DOHH2 (cell line): ENCODE results near the gene ACADM.

Source experiments
- H3F3A ChIP-seq: fragments of 200-600 bp; sonication (generic), shearing (Covaris generic); 2 replicates; pipeline ENCODE4 v1.6.0; 2016; ENCODE audit warnings: antibody characterized with exemption, mild to moderate bottlenecking; ENCODE audit not compliant: control insufficient read depth, insufficient read depth
- H3K27ac ChIP-seq: fragments of 200-600 bp; sonication (generic); 2 replicates; pipeline ENCODE4 v1.5.1; 2014; ENCODE audit warnings: low read depth, mild to moderate bottlenecking, low read length, moderate library complexity
- H3K27me3 ChIP-seq: fragments of 200-600 bp; sonication (generic); 2 replicates; pipeline ENCODE4 v1.6.1; 2014; ENCODE audit warnings: mild to moderate bottlenecking, low read length, mixed read lengths; ENCODE audit not compliant: control insufficient read depth
- H3K36me3 ChIP-seq: fragments of 200-600 bp; sonication (generic); 2 replicates; pipeline ENCODE4 v1.6.1; 2014; ENCODE audit warnings: mild to moderate bottlenecking, low read length, moderate library complexity, mixed read lengths; ENCODE audit not compliant: control insufficient read depth
- H3K4me1 ChIP-seq: fragments of 200-600 bp; sonication (generic); 2 replicates; pipeline ENCODE4 v1.6.1; 2014; ENCODE audit warnings: mild to moderate bottlenecking, low read length, mixed read lengths; ENCODE audit not compliant: control insufficient read depth
- H3K4me2 ChIP-seq: fragments of 200-600 bp; sonication (generic); 2 replicates; pipeline ENCODE4 v1.6.0; 2014; ENCODE audit warnings: mild to moderate bottlenecking, low read length, moderate library complexity
- H3K4me3 ChIP-seq: fragments of 200-600 bp; sonication (generic); 2 replicates; pipeline ENCODE4 v1.5.1; 2014; ENCODE audit warnings: mild to moderate bottlenecking, low read length, mixed read lengths
- H3K79me2 ChIP-seq: fragments of 200-600 bp; sonication (generic); 2 replicates; pipeline ENCODE4 v1.6.1; 2014; ENCODE audit warnings: mild to moderate bottlenecking, low read length, mixed read lengths; ENCODE audit not compliant: control insufficient read depth
- H3K9me2 ChIP-seq: fragments of 200-600 bp; sonication (generic); replicated peaks from 2 replicates; pipeline ENCODE4 v1.6.1; 2014; ENCODE audit warnings: mild to moderate bottlenecking, low read length, mixed read lengths; ENCODE audit not compliant: control insufficient read depth
- H3K9me3 ChIP-seq: fragments of 200-600 bp; sonication (generic); 2 replicates; pipeline ENCODE4 v1.6.1; 2014; ENCODE audit warnings: antibody characterized with exemption, low read length, mixed read lengths; ENCODE audit not compliant: control insufficient read depth, insufficient read depth
- H4K20me1 ChIP-seq: fragments of 200-600 bp; sonication (generic); 2 replicates; pipeline ENCODE4 v1.6.0; 2014; ENCODE audit warnings: low read depth, mild to moderate bottlenecking, antibody characterized with exemption, low read length, moderate library complexity; ENCODE audit not compliant: control insufficient read depth, insufficient read depth
- EZH2phosphoT487 ChIP-seq: fragments of 200-600 bp; sonication (generic); IDR thresholded peaks from 2 replicates; pipeline ENCODE4 v1.6.1; 2017; ENCODE audit warnings: borderline replicate concordance, mild to moderate bottlenecking, antibody characterized with exemption, low read length, moderate library complexity, mixed read lengths
- TF ChIP-seq, protein P1 (sequence below): fragments of 200-600 bp; sonication (generic); IDR thresholded peaks from one replicate; pipeline ENCODE4 v1.5.1; 2014; ENCODE audit warnings: antibody characterized with exemption, mild to moderate bottlenecking, low read depth, low read length; ENCODE audit not compliant: poor library complexity, severe bottlenecking

ACADM gene

DNA sequence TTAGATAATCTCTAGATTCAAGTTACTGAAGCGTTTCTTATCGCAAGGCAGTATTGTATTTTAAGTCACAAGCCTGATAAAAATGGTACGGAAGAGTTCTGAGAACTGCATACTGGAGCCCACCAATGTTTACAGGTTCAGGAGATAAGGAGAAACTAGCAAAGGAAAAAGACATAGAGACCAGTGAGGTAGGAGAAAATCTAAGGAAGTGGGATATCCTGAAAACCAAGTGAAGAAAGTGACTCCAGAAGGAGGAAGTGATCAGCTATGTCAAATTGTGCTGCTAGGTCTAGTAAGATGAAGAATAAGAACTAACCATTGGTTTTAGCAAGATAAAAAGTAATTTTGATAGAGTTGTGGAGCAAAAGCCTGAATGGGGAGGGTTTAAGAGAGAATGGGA lies 31.0 kb upstream of the ACADM start:
- Histone ChIP-seq H3K36me3 (no peaks in the 10 kb centered on the region), H3F3A (no peaks in the 10 kb centered on the region), H3K27me3 (peaks cover 2% of the 10 kb centered on the region; the same call in 1 of the 2 replicates), H3K27ac (no peak overlapping the region), H3K4me3 (no peak overlapping the region), H3K79me2 (no peaks in the 10 kb centered on the region), H4K20me1 (no peaks in the 10 kb centered on the region), H3K9me3 (no peaks in the 10 kb centered on the region), H3K4me1 (no peaks in the 10 kb centered on the region), H3K9me2 (no peaks in the 10 kb centered on the region), H3K4me2 (no peak overlapping the region)
- TF ChIP-seq EZH2phosphoT487: no peak
- TF ChIP-seq, protein P1, sequence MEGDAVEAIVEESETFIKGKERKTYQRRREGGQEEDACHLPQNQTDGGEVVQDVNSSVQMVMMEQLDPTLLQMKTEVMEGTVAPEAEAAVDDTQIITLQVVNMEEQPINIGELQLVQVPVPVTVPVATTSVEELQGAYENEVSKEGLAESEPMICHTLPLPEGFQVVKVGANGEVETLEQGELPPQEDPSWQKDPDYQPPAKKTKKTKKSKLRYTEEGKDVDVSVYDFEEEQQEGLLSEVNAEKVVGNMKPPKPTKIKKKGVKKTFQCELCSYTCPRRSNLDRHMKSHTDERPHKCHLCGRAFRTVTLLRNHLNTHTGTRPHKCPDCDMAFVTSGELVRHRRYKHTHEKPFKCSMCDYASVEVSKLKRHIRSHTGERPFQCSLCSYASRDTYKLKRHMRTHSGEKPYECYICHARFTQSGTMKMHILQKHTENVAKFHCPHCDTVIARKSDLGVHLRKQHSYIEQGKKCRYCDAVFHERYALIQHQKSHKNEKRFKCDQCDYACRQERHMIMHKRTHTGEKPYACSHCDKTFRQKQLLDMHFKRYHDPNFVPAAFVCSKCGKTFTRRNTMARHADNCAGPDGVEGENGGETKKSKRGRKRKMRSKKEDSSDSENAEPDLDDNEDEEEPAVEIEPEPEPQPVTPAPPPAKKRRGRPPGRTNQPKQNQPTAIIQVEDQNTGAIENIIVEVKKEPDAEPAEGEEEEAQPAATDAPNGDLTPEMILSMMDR: no peak

DNA sequence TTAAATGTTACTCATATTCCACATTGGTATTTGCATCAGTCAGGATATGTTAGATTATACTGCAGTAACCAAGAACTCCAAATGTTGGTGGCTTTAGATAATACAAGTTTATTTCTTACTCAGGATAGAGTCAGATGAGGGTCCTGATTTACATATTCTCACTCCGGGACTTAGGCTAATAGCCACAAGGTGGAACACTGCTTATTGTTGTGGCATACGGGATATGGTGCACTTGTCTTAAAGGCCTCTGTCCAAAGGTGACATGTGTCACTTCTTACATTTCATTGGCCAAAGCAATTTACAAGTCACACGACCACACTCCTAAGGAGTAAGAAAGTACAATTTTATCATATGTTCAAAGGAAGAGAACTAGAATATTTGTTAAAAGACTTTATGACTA lies 28.5 kb upstream of the ACADM start:
- Histone ChIP-seq H3K4me1 (no peaks in the 10 kb centered on the region), H3F3A (no peaks in the 10 kb centered on the region), H3K36me3 (no peaks in the 10 kb centered on the region), H3K4me2 (no peak overlapping the region), H3K4me3 (no peak overlapping the region), H3K9me2 (no peaks in the 10 kb centered on the region), H3K27ac (no peak overlapping the region), H3K9me3 (no peaks in the 10 kb centered on the region), H3K27me3 (peaks cover 2% of the 10 kb centered on the region; the same call in 1 of the 2 replicates), H4K20me1 (no peaks in the 10 kb centered on the region), H3K79me2 (no peaks in the 10 kb centered on the region)
- TF ChIP-seq EZH2phosphoT487: no peak
- TF ChIP-seq, protein P1: no peak

DNA sequence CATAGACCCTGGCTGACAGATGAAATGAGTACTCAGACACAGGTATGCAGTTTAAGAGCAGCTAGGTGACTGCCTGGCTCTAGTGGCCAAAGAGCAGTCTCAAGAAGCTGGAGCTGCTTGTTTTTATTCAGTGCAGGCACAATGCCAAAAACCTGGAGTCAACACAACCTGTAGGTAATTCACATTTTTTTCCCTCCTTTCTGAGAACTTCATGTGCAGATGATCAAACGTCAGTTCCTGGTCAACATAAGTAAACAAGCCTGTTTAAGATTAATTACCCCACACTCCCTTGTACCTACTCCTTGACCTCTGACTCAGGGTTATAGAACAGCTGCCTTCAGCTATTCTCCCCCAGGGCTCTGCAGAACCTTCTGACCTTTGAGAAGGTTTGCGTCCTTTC lies 17.3 kb upstream of the ACADM start:
- H4K20me1 ChIP-seq: no peaks in the 10 kb centered on the region
- no peaks in the 10 kb centered on the region for H3K9me3 ChIP-seq
- H3K27me3 ChIP-seq: peaks cover 3% of the 10 kb centered on the region; the same call in 1 of the 2 replicates
- no peaks in the 10 kb centered on the region for H3K9me2 ChIP-seq
- H3F3A ChIP-seq: no peaks in the 10 kb centered on the region
- H3K27ac ChIP-seq: no peak overlapping the region
- TF ChIP-seq, protein P1: no peak
- TF ChIP-seq EZH2phosphoT487: no peak
- H3K79me2 ChIP-seq: no peaks in the 10 kb centered on the region
- no peak overlapping the region for H3K4me2 ChIP-seq
- H3K36me3 ChIP-seq: no peaks in the 10 kb centered on the region
- H3K4me3 ChIP-seq: no peak overlapping the region
- H3K4me1 ChIP-seq: no peaks in the 10 kb centered on the region
